Measurements from ENCODE around the gene TRIM38.
"Not testable (repeated sequence)": the region's sequence is repeated elsewhere in the genome, so short reads cannot be mapped to it uniquely, and the experiment has no call there.

TRIM38 gene

DNA sequence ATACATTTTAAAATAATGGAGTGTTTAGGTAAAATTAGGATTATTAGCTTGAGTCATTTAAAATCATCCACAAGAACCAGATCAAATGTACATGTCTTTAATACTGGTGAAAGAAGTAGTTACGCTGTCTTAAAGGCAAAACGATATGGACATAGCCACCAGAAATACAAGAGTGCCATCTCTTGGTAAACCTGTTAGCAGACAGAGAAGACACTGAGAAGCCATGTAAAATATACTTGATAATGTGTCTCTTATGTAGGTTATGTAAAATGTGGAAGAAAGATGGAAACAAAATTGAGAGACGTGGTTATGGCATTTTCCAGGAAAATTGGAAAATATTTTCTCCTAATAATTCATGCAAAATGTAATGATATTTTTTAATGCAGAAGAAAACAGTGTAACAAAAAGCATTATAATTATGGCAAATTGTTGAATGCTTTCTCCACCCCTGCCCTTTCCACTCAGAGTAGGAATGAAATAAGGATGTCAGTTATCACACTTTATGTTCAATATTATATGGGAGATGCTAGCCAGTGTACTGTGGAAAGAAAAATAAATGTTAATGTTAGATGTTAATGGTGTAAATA, 19.9 kb upstream of the TRIM38 start:
- DNase-seq = no peak

DNA sequence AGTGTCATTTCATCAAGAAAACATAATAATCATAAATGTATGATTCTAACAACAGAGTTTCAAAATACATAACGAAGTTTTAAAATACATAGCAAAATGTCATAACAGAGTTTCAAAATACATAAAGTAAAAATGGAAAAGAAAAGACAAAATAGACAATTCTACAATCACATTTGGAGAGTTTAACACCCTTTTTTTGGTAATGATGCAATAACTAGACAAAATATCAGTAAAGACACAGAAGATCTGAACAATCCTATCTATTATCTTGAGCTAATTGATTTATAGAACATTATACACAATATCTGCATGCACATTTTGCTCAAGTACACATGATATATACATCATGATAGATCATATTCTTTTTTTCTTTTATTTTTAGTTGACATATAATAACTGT, 18.7 kb upstream of the TRIM38 start:
- DNase-seq = no peak

DNA sequence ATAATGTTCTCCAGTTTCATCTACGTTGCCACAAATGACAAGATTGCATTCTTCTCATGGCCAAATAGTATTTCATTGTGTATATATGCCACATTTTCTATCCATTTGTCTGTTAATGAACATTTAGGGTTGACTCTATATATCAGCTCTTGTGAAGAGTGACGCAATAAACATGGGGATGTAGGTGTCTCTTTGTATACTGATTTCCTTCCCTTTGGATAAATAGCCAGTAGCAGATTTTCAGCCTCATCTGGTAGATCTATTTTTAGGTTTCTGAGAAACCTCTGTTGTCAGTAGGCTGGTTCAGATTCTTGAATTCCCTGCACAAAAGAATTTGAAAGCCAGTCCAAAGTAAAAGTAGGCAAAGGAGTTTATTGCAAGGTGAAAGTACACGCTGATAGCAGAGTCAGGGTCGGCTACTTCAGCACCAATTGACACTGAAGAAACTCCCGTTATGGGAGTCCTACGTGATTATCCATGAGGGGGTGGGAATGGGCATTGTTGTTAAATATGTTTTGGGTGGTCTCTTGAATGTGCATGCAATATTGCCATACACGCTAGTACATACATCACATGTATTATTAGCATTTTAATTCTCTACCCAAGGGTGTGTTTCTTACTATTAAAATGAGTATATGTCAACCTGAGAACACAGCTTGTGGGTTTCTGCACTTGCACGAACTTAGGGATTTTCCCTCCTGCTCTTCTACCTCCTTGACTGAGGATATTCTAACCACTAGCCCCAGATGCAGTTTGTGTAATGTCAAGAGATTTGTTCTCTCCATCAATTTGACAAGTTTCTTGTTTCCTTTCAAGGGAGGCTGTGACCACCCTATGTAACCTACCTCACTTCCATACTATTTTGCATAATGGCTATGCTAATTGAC, 17.7 kb upstream of the TRIM38 start:
- DNase-seq = no peak

DNA sequence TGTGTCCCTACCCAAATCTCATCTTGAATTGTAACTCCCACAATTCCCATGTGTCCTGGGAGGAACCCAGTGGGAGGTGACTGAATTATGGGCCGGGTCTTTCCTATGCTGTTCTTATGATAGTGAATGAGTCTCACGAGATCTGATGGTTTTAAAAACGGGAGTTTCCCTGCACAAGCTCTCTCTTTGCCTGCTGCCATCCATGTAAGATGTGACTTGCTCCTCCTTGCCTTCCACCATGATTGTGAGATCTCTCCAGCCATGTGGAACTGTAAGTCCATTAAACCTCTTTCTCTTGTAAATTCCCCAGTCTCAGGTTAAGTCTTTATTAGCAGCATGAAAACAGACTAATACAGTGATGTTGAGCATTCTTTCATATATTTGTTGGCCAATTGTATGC, 16.9 kb upstream of the TRIM38 start:
- DNase-seq = not testable (repeated sequence)

DNA sequence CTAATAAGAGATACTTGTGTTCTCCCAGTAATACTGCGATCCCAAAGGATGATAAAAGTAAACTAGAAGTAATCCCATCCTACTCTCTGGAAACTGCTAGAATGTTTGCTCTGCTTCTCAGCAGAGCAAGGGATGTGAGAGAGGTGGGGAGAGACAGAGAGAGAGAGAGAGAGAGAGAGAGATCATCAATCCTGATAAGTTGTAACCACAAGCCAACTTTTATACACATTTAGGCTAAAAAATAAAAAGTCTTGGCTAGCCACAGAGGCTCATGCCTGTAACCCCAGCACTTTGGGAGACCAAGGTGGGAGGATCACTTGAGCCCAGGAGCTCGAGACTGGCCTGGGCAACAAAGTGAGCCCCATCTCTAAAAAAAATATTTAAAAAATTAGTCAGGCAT, 16.0 kb upstream of the TRIM38 start:
- no peak for DNase-seq

DNA sequence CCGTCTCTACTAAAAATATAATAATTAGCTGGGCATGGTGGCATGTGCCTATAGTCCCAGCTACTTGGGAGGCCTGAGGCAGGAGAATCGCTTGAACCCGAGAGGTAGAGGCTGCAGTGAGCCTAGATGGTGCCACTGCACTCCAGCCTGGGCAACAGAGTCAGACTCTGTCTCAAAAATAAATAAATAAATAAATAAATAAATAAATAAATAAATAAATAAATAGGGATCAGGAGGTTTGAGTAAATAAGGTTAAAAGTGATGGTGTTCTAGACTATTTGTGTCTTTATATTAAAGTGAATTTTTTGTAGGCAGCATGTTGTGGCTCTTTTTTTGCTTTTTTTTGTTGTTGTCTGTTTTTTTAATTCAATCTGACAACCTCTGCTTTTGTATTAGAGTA, 15.1 kb upstream of the TRIM38 start:
- not testable (repeated sequence) for DNase-seq

DNA sequence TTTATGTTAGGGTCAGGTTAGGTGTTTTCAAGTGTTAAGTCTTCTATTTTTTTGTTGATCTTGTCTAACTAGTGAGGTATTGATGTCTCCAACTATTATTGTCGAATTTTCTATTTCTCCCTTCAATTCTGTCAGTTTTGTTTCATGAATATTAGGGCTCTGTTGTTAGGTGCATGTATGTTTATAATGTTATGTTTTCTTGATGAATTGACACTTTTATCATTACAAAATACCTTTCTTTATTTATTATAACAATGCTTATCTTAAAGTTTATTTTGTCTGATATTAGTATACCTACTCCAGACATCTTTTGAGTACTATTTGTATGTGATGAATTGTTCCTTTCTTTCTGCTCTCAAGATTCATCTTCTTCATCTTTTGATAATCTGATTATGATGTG, 12.9 kb upstream of the TRIM38 start:
- no peak for DNase-seq

DNA sequence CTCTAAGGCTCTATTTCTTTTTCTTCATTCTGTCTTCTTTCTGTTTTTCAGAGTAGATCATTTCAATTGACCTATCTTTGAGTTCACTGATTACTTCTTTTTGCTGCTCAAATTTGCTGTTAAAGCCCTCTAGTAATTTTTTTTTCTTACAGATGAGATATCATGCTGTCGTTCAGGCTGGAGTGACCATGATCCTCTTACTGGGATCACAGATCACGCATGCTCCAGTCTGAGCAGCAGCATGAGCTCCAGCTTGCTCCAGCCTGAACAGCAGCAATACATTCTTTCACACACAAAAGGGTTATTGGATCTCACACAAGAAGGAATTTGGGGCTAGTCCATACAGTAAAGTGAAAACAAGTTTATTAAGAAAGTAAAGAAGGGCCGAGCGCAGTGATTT, 12.3 kb upstream of the TRIM38 start:
- DNase-seq = no peak

DNA sequence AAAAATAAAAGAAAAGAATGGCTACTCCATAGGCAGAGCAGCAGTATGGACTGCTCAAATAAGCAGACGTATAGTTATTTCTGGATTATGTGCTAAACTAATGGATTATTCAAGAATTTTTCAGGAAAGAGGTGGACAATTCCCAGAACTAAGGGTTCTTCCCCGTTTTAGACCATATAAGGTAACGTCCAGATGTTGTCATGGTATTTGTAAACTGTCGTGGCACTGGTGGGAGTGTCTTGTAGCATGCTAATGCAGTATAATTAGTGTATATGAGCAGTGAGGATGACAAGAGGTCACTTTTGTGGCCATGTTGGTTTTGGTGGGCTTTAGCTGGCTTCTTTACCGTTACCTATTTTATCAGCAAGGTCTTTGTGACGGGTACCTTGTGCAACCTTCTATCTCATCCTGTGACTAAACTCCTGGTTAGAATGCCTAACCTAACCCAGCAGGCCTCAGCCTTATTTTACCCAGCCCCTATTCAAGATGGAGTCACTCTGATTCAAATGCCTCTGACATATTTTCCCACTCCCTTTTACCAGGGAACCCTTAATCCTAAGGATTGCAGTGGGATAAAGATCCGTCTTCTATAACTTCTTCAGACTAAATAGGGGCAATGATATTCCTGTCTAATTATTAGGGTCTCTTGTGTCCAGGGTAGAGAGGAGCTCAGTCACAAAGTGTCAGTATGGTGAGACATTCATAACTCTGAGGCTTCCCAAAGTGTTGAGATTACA, 11.1 kb upstream of the TRIM38 start:
- no peak for DNase-seq

DNA sequence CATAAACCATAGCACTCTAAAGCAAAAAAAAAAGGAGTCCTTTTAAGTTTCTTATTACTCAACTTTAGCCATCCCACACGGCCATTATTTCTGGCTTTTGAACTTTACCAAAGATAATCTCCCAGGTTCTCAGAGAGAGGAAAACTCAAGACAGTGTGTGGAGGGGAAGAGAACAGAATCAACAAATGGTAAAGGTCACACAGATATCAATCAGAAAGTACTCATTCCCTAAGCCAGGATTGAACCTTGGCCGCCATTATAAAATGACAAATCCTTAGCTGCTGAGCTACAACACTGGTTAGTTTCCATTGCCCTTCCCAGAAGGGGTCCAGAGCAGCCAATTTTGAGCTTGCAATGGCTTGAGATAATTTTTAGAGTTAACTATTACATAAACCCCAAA, 10.1 kb upstream of the TRIM38 start:
- DNase-seq = no peak

DNA sequence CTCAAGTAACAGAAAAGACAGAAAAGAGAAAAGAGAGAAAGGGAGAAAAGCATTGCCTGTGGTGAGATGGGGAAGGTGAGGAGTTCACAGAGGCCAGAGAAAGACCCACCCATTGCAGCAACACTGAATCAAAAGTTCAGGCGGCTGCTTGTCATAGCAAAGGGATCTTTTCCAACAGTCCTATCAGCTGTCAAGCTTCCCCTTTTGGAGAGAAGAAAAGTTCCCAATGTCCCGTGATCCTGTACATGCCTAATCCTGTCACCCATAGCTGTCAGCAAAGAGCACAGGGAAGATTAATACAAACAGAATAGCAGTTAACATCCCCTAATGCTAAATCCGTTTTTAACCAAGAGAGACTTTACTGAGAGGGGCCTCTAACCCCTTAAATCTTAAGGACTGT, 8.9 kb upstream of the TRIM38 start:
- no peak for DNase-seq

DNA sequence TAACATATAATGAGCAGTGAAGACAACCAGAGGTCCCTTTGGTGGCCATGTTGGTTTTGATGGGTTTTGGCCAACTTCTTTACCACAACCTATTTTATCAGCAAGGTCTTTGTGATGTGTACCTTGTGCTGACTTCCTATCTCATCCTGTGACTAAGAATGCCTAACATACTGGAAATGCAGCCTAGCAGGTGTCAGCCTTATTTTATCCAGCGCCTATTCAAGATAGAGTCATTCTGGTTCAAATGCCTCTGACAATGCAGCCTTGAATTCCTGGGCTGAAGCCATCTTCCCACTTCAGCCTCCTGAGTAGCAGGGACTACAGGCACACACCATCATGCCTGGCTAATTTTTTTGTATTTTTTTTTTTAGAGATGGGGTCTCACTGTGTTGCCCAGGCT, 7.8 kb upstream of the TRIM38 start:
- DNase-seq = no peak

DNA sequence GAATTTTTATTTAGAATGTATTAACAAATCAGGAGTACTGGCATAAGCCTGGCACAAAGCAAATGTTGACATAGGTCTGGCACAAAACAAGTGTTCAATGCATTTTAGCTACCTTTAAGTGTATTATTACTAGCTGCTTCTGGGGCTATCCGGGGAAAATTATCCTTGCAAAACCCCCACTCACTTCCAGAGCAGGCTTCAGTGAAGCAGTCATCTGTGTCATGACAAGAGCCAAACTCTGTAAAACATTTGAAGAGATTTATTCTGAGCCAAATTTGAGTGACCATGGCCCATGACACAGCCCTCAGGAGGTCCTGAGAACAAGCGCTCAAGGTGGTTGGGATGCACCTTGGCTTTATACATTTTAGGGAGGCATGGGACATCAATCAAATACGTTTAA, 6.4 kb upstream of the TRIM38 start:
- DNase-seq = no peak

DNA sequence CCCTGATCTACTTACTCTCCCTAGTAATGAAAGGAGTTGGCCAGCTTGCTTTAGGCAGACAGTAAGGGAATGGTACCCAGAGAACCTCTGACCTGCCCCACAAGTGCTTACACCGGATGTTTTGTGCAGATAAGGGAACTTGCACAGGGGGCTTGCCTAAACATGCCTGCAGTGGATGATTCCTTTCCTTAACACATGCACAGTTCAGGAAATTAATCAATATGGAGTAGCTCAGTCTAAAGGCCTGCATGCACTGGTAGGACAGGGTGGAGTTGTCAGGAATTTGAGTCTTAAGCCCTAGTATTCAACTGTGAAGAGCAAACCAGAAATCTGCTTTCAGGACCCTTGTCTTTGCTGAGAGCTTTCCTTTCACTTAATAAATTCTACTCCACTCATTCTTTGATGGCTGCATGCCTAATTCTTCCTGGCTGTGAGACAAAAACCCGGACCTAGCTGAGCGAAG, 3.9 kb upstream of the TRIM38 start:
- DNase-seq = no peak

DNA sequence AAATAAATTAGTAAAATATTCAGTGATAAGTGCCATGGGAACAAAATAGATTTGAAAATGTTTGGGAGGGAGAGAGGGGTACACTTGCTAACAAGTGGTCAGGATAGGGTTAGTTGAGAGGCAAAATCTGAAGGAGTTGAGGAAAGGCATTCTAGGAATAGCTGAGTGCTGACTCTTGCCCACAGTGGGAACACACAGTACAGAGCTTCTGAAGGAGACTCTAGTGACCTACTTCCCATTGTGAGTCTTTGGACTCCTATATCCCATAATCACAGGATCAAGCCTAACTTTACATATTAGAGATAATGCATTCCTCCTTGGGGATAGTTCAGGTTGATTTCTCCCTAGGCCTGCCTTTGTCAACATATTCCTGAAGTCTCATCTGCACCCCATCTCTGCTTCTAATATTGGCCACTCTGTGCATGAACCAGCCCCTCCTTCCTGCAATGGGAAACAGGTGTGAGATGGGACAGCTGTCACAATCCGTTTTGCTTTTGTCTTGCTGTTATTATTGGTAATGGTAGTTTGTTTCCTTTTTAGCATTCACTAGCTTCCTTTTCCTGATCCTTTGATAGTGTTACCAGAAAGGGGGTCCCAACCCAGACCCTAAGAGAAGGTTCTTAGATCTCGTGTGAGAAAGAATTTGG, 2.6 kb upstream of the TRIM38 start:
- no peak for DNase-seq

DNA sequence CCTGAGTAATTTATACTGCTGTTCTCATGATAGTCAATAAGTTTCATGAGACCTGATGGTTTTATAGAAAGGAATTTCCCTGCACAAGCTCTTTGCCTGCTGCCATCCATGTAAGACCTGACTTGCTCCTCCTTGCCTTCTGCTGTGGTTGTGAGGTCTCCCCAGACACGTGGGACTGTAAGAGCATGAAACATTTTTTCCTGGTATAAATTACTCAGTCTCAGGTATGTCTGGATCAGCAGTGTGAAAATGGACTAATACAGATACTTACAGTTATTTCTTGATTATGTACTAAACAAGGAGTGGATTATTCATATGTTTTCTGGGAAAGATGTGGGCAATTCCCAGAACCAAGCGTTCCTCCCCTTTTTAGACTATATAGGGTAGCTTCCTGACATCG, 1.9 kb upstream of the TRIM38 start:
- DNase-seq = no peak

DNA sequence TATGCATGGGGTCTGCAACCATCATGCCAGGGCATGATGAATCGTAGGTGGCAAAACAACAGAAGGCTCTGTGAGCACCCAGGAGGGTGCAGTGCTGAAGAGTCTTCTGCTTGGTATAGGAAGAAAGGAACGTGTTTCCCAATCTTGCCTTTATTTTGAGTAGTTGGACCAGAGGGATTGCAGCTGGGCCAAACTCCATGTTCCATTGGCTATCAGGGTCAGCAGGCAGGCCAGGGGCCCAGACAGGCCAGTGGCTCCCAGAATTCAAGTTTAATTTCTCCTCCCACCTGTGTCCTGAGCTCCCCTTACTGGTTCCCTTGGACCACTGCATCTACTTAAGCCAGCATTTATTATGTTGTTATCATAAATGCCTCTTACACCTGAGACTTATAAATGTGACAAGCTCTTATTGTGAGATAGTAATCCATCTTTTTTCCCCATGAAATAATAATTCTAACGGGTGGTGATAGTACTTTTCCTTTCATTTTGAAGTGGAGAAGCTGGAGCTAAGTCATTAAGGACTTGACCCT, 918 bp upstream of the TRIM38 start:
- DNase-seq = no peak

DNA sequence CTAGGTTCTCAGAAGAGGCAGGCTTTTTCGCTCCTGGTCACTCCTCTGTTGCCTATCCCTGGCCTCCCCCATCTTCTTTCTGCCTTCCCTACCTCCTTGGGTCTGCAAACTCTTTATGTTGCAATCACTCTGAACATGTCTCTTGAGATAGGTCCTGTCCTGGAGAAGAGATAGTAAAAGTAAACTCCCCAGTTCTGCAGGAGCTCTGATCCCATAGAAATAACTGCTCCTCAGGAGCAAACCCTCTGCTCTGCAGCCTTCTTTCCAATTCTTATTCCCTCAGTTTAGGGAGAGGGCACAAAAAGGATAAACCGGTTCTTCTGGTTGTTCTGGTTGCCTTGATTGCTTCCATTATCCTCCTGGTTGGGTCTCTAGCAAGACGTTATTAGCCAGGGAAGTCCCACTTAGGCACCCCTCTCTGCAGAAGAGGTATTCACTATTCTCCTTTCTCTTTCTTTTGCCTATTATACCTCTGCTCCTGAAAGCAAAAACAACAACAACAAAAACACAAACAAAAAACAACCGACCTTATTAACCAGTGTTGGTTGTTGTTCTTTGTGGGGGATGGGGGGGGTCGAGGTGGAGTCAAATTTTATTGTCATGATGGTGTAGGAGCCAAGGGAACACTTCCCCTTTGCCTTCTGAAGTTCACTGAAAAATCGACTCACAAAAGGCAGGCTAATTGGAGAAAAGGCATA, 973 bp downstream of the TRIM38 start:
- no peak for DNase-seq

DNA sequence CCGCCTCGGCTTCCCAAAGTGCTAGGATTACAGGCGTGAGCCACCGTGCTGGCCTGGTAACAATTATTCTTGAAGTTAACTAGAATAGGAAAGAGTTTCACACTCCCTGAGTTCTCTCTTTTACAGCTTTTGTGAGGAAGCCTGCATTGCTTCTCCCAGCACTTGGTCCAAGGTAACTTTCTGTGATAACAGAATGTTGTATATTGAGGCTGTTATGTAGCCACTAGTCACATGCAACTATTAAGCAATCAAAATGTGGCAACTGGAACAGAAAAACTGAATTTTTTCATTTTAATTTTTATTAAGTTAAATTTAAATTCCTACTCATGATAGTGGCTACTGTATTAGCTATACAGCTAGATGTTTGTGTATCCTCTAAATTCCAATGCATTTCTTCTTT, 2.5 kb downstream of the TRIM38 start:
- DNase-seq = no peak

DNA sequence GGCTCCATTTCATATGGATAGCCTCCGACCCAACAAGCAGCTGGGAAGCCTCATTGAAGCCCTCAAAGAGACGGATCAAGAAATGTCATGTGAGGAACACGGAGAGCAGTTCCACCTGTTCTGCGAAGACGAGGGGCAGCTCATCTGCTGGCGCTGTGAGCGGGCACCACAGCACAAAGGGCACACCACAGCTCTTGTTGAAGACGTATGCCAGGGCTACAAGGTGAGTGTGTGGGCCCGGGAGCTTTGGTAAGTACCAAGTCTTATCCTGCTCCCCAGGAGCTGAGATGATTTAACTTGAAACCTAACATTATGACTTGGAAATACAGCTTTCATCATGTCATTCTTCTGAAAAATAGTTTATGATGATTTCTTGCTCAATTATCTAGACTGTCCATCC, 4.1 kb downstream of the TRIM38 start:
- no peak for DNase-seq

DNA sequence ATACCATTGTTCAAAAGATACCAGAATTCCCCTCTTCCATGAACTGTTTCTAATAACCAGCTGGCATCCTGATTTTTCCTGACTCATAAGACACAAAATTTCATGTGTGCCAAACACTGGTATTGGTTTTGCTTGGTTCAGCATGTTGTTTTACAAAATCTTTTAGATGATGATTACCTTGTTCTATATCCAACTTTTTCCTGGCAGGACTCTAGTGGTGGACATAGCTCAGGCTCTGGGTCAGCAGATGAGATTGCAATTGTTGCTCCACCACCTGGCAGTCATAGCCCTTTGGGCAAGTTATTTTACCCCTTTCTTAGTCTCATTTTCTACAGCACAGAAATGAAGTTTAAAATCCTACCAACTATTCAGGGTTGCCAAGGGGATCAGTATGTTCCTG, 6.2 kb downstream of the TRIM38 start:
- DNase-seq = no peak

DNA sequence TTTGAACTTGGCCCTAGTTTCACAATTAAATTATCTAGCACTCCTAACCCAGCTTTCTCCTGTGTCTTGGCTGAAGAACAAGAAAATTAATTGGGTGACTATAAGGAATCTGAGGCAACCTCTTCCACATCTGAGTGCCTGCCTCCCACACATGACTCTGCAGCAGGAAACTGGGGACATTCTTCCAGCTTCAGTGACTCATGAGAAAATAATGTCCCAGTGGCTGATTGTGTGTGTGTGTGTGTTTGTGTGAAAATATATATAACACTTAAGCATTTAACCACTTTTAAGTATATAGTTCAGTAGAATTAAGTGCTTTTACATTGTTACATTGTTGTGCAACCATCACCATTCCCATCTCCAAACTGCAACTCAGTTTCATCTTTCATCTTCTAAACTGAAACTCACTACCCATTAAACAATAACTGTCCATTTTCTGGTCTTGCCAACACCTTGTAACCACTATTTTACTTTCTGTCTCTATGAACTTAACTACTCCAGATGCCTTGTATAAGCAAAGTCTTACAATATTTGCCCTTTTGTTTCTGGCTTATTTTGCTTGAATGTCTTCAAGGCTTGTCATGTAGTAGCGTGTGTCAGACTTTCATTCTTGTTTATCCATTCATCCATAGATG, 8.7 kb downstream of the TRIM38 start:
- DNase-seq = no peak
